Inflammatory macrophage (primary cell): ENCODE measurements around the gene SLIT1.

Experiments used
- DNase-seq, 2 donors: peaks; one replicate each; pipeline ENCODE4 v3.0.0-alpha.2; 2020 to 2022
- total RNA-seq, 18 experiments: gene quantifications; one replicate each; lab custom pipeline; 2026; ENCODE audit warnings: mixed read lengths in 6 of 18, inconsistent platforms in 2 of 18; lab: John Stamatoyannopoulos, UW

SLIT1 gene
- total RNA-seq, result 0.32 to 3.7 (median 1.6) reads per million in 18 experiments

GRCh38 chr10:97185326-97186058 lies at the start of gene SLIT1:
Gene SLIT1 (minus strand): TSS chr10:97185959. CDS start chr10:97185674, 285 bp downstream.
- no peak for DNase-seq

GRCh38 chr10:97235353-97235752 lies 49.6 kb upstream of the SLIT1 start:
- no peak for DNase-seq

GRCh38 chr10:97234400-97234799 lies 48.6 kb upstream of the SLIT1 start:
- peak; percentile 53 to 65 for DNase-seq

GRCh38 chr10:97230146-97230545 lies 44.4 kb upstream of the SLIT1 start:
- no peak for DNase-seq

GRCh38 chr10:97229322-97230015 lies 43.7 kb upstream of the SLIT1 start:
- peak; percentile 62 to 64 for DNase-seq

GRCh38 chr10:97228775-97229157 lies 43.0 kb upstream of the SLIT1 start:
- DNase-seq, result no peak

- no peak for DNase-seq
Measured at GRCh38 chr10:97228130-97228774, 42.5 kb upstream of the SLIT1 start.

- no peak for DNase-seq
Measured at GRCh38 chr10:97226398-97226797, 40.6 kb upstream of the SLIT1 start.

- peak; percentile 74 to 80 for DNase-seq
Measured at GRCh38 chr10:97224483-97225435, 39.0 kb upstream of the SLIT1 start.

GRCh38 chr10:97222326-97222961 lies 36.7 kb upstream of the SLIT1 start:
- DNase-seq, result no peak

GRCh38 chr10:97220355-97220754 lies 34.6 kb upstream of the SLIT1 start:
- DNase-seq, result peak in 1 of 2 donors; percentile 15

GRCh38 chr10:97217299-97217698 lies 31.5 kb upstream of the SLIT1 start:
- DNase-seq, result peak in 1 of 2 donors; percentile 22

GRCh38 chr10:97215619-97216260 lies 30.0 kb upstream of the SLIT1 start:
- no peak for DNase-seq

GRCh38 chr10:97213431-97213830 lies 27.7 kb upstream of the SLIT1 start:
- no peak for DNase-seq

GRCh38 chr10:97211229-97211628 lies 25.5 kb upstream of the SLIT1 start:
- DNase-seq, result no peak

GRCh38 chr10:97210543-97210960 lies 24.8 kb upstream of the SLIT1 start:
- DNase-seq, result peak; percentile 78 to 82

- no peak for DNase-seq
Measured at GRCh38 chr10:97207756-97208346, 22.1 kb upstream of the SLIT1 start.

GRCh38 chr10:97207131-97207530 lies 21.4 kb upstream of the SLIT1 start:
- no peak for DNase-seq

GRCh38 chr10:97204826-97205679 lies 19.3 kb upstream of the SLIT1 start:
- DNase-seq, result no peak

- no peak for DNase-seq
Measured at GRCh38 chr10:97203220-97203619, 17.5 kb upstream of the SLIT1 start.
